Sigmoid colon (tissue), 7 donors: ENCODE results near the gene COQ10A. TPM values are rescaled to one million over a fixed set of nuclear protein-coding genes. Genes with fewer than 3 reads are reported as not detected.

Experiments
- DNase-seq: peaks from one replicate; pipeline ENCODE4 v3.0.0-alpha.2; 2019
- H3K27ac ChIP-seq, 4 donors: fragments of 200-600 bp; sonication (generic); one replicate each; pipeline ENCODE4 v1.5.1; 2016 to 2019; ENCODE audit warnings: mild to moderate bottlenecking in 1 of 4
- H3K27me3 ChIP-seq, 3 donors: fragments of 200-600 bp; sonication (generic); one replicate each; pipeline ENCODE4 v1.5.1; 2019; ENCODE audit warnings: mild to moderate bottlenecking in 1 of 3
- H3K36me3 ChIP-seq, 4 donors: fragments of 200-600 bp; sonication (generic); one replicate each; pipeline ENCODE4 v1.5.1; 2016 to 2019
- H3K4me1 ChIP-seq, 4 donors: fragments of 200-600 bp; sonication (generic); one replicate each; pipeline ENCODE4 v1.5.1; 2017 to 2019
- H3K4me3 ChIP-seq, 4 donors: fragments of 200-600 bp; sonication (generic); one replicate each; pipeline ENCODE4 v1.5.1; 2017 to 2019; ENCODE audit warnings: mild to moderate bottlenecking in 2 of 4, moderate library complexity in 1 of 4
- H3K9me3 ChIP-seq, 4 donors: fragments of 200-600 bp in 3 of 4; sonication (generic) in 3 of 4; one replicate each; pipeline versions ENCODE4 v1.5.1 to v1.6.1; 2013 to 2019
- EP300 ChIP-seq, 4 donors: sonication (generic); formaldehyde crosslinking; IDR thresholded peaks; one replicate each; pipeline ENCODE4 v1.6.1; 2017; ENCODE audit warnings: antibody characterized with exemption in 4 of 4
- POLR2A ChIP-seq, 2 donors: fragments of 450-650 bp; IDR thresholded peaks; one replicate each; pipeline ENCODE4 v1.6.1; 2016; ENCODE audit warnings: antibody characterized with exemption in 2 of 2, mild to moderate bottlenecking in 2 of 2, moderate library complexity in 2 of 2
- POLR2AphosphoS5 ChIP-seq, 4 donors: sonication (generic); formaldehyde crosslinking; IDR thresholded peaks; one replicate each; pipeline ENCODE4 v1.6.1; 2017; ENCODE audit warnings: antibody characterized with exemption in 4 of 4
- WGBS, 2 donors: extraction: QIAGEN DNeasy Blood & Tissue Kit; methylation state at CpG; one replicate each; pipeline ENCODE4 v1.1.7; 2013; 5-methylcytosine and 5-hydroxymethylcytosine counted together
- intact Hi-C: fragments of 100-400 bp; cut with DNase I; formaldehyde crosslinking; loops from one replicate; pipeline ENCODE4 v1.15.1; 2023
- polyA plus RNA-seq, 3 donors: library from polyadenylated mRNA; stranded (reverse); fragments of 200-250 nt; gene quantifications; one replicate each; pipeline ENCODE4 v1.2.3, GENCODE V29; 2013
- total RNA-seq, 4 donors: library from RNA; depleted of rRNA; stranded (reverse); fragments of >200 nt; gene quantifications; one replicate each; pipeline ENCODE4 v1.1.0, GENCODE V29; 2016
- TF ChIP-seq, protein P1 (sequence below), 4 experiments: fragments of 450-650 bp in 3 of 4; fragments of 200-600 bp in 1 of 4; IDR thresholded peaks; one replicate each; pipeline ENCODE4 v1.5.1; 2016 to 2019; ENCODE audit warnings: antibody characterized with exemption in 4 of 4, mild to moderate bottlenecking in 3 of 4, moderate library complexity in 2 of 4
- donor health status: healthy with polysubstance abuse.
- donor health status: Bipolar disorder and iron deficiency.
- donor health status: healthy.

COQ10A gene
- total and polyA plus RNA-seq, 7 donors, result 2.4 to 25.0 (median 11.8) TPM

GRCh38 chr12:56288705-56289387 is 22.1 kb downstream of the COQ10A start:
- DNase-seq, result no peak
- Histone ChIP-seq H3K36me3 (peaks cover 0 to 42% (median 20%) of the 10 kb centered on the region in 4 donors), H3K27ac (no peak overlapping the region), H3K4me3 (no peak overlapping the region), H3K9me3 (no peaks in the 10 kb centered on the region), H3K27me3 (no peaks in the 10 kb centered on the region), H3K4me1 (peaks cover 0 to 25% (median 12%) of the 10 kb centered on the region in 4 donors)
- intact Hi-C loops, result no loop called here
- TF ChIP-seq POLR2A (IDR thresholded peaks at IDR 0.05) (no peak), POLR2AphosphoS5 (IDR thresholded peaks at IDR 0.05) (no peak), EP300 (IDR thresholded peaks at IDR 0.05) (no peak)
- TF ChIP-seq, protein P1, sequence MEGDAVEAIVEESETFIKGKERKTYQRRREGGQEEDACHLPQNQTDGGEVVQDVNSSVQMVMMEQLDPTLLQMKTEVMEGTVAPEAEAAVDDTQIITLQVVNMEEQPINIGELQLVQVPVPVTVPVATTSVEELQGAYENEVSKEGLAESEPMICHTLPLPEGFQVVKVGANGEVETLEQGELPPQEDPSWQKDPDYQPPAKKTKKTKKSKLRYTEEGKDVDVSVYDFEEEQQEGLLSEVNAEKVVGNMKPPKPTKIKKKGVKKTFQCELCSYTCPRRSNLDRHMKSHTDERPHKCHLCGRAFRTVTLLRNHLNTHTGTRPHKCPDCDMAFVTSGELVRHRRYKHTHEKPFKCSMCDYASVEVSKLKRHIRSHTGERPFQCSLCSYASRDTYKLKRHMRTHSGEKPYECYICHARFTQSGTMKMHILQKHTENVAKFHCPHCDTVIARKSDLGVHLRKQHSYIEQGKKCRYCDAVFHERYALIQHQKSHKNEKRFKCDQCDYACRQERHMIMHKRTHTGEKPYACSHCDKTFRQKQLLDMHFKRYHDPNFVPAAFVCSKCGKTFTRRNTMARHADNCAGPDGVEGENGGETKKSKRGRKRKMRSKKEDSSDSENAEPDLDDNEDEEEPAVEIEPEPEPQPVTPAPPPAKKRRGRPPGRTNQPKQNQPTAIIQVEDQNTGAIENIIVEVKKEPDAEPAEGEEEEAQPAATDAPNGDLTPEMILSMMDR (IDR thresholded peaks at IDR 0.05), result no peak
- WGBS, 2 donors, result 73 to 82% methylated on average over 3 of the region's 3 CpGs

DNA sequence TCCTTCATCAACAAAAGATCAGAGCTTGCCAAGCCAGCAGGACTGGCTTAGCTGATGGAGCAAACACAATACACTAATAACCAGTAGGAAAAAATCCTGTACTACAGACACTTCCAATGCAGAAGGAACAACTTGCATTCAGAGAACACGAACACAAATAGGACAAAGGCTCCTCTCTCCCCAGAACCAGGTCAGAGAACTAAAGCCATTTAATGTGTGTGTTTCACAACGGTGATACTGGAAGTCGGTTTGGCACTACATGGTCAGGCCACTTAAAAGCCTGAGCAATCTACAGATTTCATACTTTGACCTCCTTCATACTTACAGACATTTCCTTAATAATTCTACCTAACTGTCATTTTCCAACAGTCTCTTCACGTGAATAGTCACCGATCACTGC is 27.1 kb downstream of the COQ10A start:
- Histone ChIP-seq H3K9me3 (no peaks in the 10 kb centered on the region), H3K4me3 (no peak overlapping the region), H3K36me3 (peaks cover 0 to 13% (median 6%) of the 10 kb centered on the region in 4 donors), H3K27ac (no peak overlapping the region), H3K27me3 (no peaks in the 10 kb centered on the region), H3K4me1 (peaks cover 0 to 50% (median 28%) of the 10 kb centered on the region in 4 donors)
- 52 to 90% methylated on average over 5 of the region's 5 CpGs for WGBS, 2 donors
- intact Hi-C loops, result no loop called here
- TF ChIP-seq POLR2A (IDR thresholded peaks at IDR 0.05) (no peak), POLR2AphosphoS5 (IDR thresholded peaks at IDR 0.05) (no peak), EP300 (IDR thresholded peaks at IDR 0.05) (no peak)
- TF ChIP-seq, protein P1 (IDR thresholded peaks at IDR 0.05), result no peak
- DNase-seq, result no peak

GRCh38 chr12:56296295-56296694 is 29.6 kb downstream of the COQ10A start:
- Histone ChIP-seq H3K27ac (no peak overlapping the region), H3K4me1 (peaks cover 0 to 65% (median 42%) of the 10 kb centered on the region in 4 donors), H3K4me3 (no peak overlapping the region), H3K9me3 (no peaks in the 10 kb centered on the region), H3K27me3 (no peaks in the 10 kb centered on the region), H3K36me3 (peaks cover 0 to 7% (median 3%) of the 10 kb centered on the region in 4 donors)
- DNase-seq, result no peak
- intact Hi-C loops, result no loop called here
- 63 to 82% methylated on average over 5 of the region's 5 CpGs for WGBS, 2 donors
- no peak for TF ChIP-seq POLR2AphosphoS5 (IDR thresholded peaks at IDR 0.05)

DNA sequence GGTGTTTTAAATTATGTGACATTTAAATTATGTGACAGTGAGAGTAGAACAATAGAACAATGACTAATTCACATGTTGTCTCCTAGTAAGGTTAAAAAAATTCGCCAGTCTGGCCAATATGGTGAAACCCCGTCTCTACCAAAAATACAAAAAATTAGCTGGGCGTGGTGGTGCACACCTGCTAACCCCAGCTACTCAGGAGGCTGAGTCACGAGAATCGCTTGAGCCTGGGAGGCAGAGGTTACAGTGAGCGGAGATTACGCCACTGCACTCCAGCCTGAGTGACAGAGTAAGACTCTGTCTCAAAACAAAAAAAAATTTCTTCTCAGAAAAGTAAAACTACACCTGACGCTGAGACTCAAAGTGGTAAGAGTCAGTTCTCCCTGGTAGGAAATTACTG is 30.7 kb downstream of the COQ10A start:
- H3K4me3 ChIP-seq, result no peak overlapping the region
- intact Hi-C loops, result no loop called here

GRCh38 chr12:56298828-56299227 is 32.1 kb downstream of the COQ10A start:
- intact Hi-C loops, result no loop called here
- DNase-seq, result no peak
- Histone ChIP-seq H3K27me3 (no peaks in the 10 kb centered on the region), H3K4me3 (peak overlapping the region in 3 of 4 donors; percentile 67 to 95 (median 88)), H3K4me1 (peaks cover 0 to 75% (median 46%) of the 10 kb centered on the region in 4 donors), H3K9me3 (no peaks in the 10 kb centered on the region), H3K36me3 (peaks cover 0 to 4% (median 1%) of the 10 kb centered on the region in 4 donors), H3K27ac (peak overlapping the region; percentile 91 to 98 (median 95))
- TF ChIP-seq, protein P1 (IDR thresholded peaks at IDR 0.05), result no peak
- TF ChIP-seq POLR2A (IDR thresholded peaks at IDR 0.05) (no peak), POLR2AphosphoS5 (IDR thresholded peaks at IDR 0.05) (no peak), EP300 (IDR thresholded peaks at IDR 0.05) (no peak)
- WGBS, 2 donors, result 52 to 70% methylated on average over 5 of the region's 5 CpGs

More for the DNA sequence above, 30.7 kb downstream of the COQ10A start:
- Histone ChIP-seq H3K9me3 (no peaks in the 10 kb centered on the region), H3K4me1 (peaks cover 0 to 72% (median 46%) of the 10 kb centered on the region in 4 donors), H3K27ac (peak overlapping the region in 1 of 4 donors; percentile 9), H3K36me3 (peaks cover 0 to 4% (median 0%) of the 10 kb centered on the region in 4 donors), H3K27me3 (no peaks in the 10 kb centered on the region)
- WGBS, 2 donors, result 85 to 94% methylated on average over 8 of the region's 8 CpGs
- no peak for DNase-seq
- no peak for TF ChIP-seq POLR2AphosphoS5 (IDR thresholded peaks at IDR 0.05)
- TF ChIP-seq POLR2A (IDR thresholded peaks at IDR 0.05), result no peak
- no peak for TF ChIP-seq EP300 (IDR thresholded peaks at IDR 0.05)
- TF ChIP-seq, protein P1 (IDR thresholded peaks at IDR 0.05), result no peak
